HCT116 (cell line): ENCODE data around the gene NCLN. TPM values are rescaled to one million over a fixed set of nuclear protein-coding genes. Genes with fewer than 3 reads are reported as not detected.

Experiments used
- ATAC-seq: fragments of 200-7000 bp; cut with Tn5 transposase; 2 replicates; pipeline ENCODE4 v1.9.1; 2020; ENCODE audit warnings: mild to moderate bottlenecking, moderate library complexity
- BruUV-seq: library from RNA; stranded (reverse); fragments of 400-500 nt; replicated peaks from 2 replicates; lab custom pipeline; 2021; lab: Mats Ljungman, UMichigan
- CTCF ChIA-PET: fragments of 300-600 bp; sonication (Branson Sonifier 250); formaldehyde crosslinking; loops from one replicate; lab custom pipeline; 2021; ENCODE audit warnings: antibody characterized with exemption; lab: Charles Lee
- POLR2A ChIA-PET: fragments of 300-600, 350-600 bp; sonication (Branson Sonifier 250); formaldehyde crosslinking; loops from one replicate; lab custom pipeline; 2021; ENCODE audit warnings: antibody characterized with exemption; lab: Charles Lee
- RAD21 ChIA-PET, 2 experiments: fragments of 300-600 bp; sonication (Branson Sonifier 250); formaldehyde crosslinking; loops; one replicate each; lab custom pipeline; 2023; ENCODE audit warnings: low total read pairs in 2 of 2; ENCODE audit not compliant: uncharacterized antibody in 2 of 2, unreplicated experiment in 2 of 2, low non-redundant PET in 1 of 2; lab: Charles Lee
- DNase-seq: peaks from one replicate; pipeline ENCODE4 v3.0.0-alpha.2; 2010; ENCODE audit warnings: low read depth, low spot score
- H2AFZ ChIP-seq: fragments of 200-600 bp; shearing (Covaris generic), sonication (generic); 2 replicates; pipeline ENCODE4 v1.6.1; 2017; ENCODE audit warnings: low read depth, mixed run types, mixed read lengths, antibody characterized with exemption, low read length; ENCODE audit not compliant: poor library complexity, severe bottlenecking
- H3K27ac ChIP-seq: 2 replicates; pipeline ENCODE4 v1.5.1; 2012; ENCODE audit warnings: low read depth, low read length
- H3K27me3 ChIP-seq: fragments of 200-600 bp; sonication (generic); 2 replicates; pipeline ENCODE4 v1.6.1; 2016; ENCODE audit warnings: mixed run types, low read length, mixed read lengths; ENCODE audit not compliant: insufficient read depth
- H3K36me3 ChIP-seq, 2 experiments: fragments of 200-500 bp in 1 of 2; fragments of 200-600 bp in 1 of 2; sonication (Bioruptor generic) in 1 of 2; sonication (generic) in 1 of 2; 2 replicates each; pipeline versions ENCODE4 v1.5.1 to v1.6.1; 2014 to 2016; ENCODE audit warnings: low read length in 2 of 2, inconsistent platforms in 1 of 2, mixed read lengths in 1 of 2, mixed run types in 1 of 2; ENCODE audit not compliant: insufficient read depth in 2 of 2, control insufficient read depth in 1 of 2
- H3K4me1 ChIP-seq, 2 experiments: fragments of 200-600 bp in 1 of 2; sonication (generic) in 1 of 2; 2 replicates each; pipeline versions ENCODE4 v1.5.1 to v1.6.1; 2012 to 2017; ENCODE audit warnings: low read length in 2 of 2, inconsistent platforms in 1 of 2, mild to moderate bottlenecking in 1 of 2, mixed read lengths in 1 of 2, mixed run types in 1 of 2, moderate library complexity in 1 of 2; ENCODE audit not compliant: insufficient read depth in 2 of 2, control insufficient read depth in 1 of 2
- H3K4me2 ChIP-seq: fragments of 200-600 bp; sonication (generic); 2 replicates; pipeline ENCODE4 v1.6.1; 2017; ENCODE audit warnings: mixed run types, low read length, mixed read lengths
- H3K4me3 ChIP-seq, 2 experiments: fragments of 200-600 bp in 1 of 2; sonication (generic) in 1 of 2; replicated peaks in 1 of 2; 2 replicates each; pipeline ENCODE4 v1.5.1; 2011 to 2016; ENCODE audit warnings: low read length in 2 of 2, control low read depth in 1 of 2, low read depth in 1 of 2, mild to moderate bottlenecking in 1 of 2, mixed read lengths in 1 of 2, mixed run types in 1 of 2
- H3K79me2 ChIP-seq: fragments of 200-600 bp; sonication (generic); 2 replicates; pipeline ENCODE4 v1.6.1; 2017; ENCODE audit warnings: mild to moderate bottlenecking, mixed run types, low read length, moderate library complexity, mixed read lengths; ENCODE audit not compliant: insufficient read depth
- H3K9ac ChIP-seq: fragments of 200-600 bp; sonication (generic); 2 replicates; pipeline ENCODE4 v1.6.1; 2016; ENCODE audit warnings: low read length, mixed read lengths
- H3K9me2 ChIP-seq: fragments of 200-600 bp; sonication (generic), shearing (Covaris generic); 2 replicates; pipeline ENCODE4 v1.6.1; 2017; ENCODE audit warnings: mixed run types, mild to moderate bottlenecking, moderate library complexity; ENCODE audit not compliant: insufficient read depth
- H3K9me3 ChIP-seq, 2 experiments: fragments of 200-500 bp in 1 of 2; fragments of 200-600 bp in 1 of 2; sonication (Bioruptor generic) in 1 of 2; sonication (generic) in 1 of 2; 2 replicates each; pipeline ENCODE4 v1.6.1; 2014 to 2017; ENCODE audit warnings: low read length in 2 of 2, mixed read lengths in 2 of 2, inconsistent platforms in 1 of 2, low read depth in 1 of 2, mild to moderate bottlenecking in 1 of 2, mixed run types in 1 of 2, moderate library complexity in 1 of 2; ENCODE audit not compliant: control insufficient read depth in 1 of 2, insufficient read depth in 1 of 2
- H4K20me1 ChIP-seq: fragments of 200-600 bp; sonication (generic), shearing (Covaris generic); 2 replicates; pipeline ENCODE4 v1.6.1; 2017; ENCODE audit warnings: mixed run types, mild to moderate bottlenecking, moderate library complexity; ENCODE audit not compliant: insufficient read depth
- CBX3 ChIP-seq: IDR thresholded peaks from 2 replicates; pipeline ENCODE4 v1.6.1; 2012; ENCODE audit warnings: low read depth
- CEBPB ChIP-seq: IDR thresholded peaks from 2 replicates; pipeline ENCODE4 v1.6.1; 2012; ENCODE audit warnings: low read depth
- ELF1 ChIP-seq: IDR thresholded peaks from 2 replicates; pipeline ENCODE4 v1.6.1; 2012; ENCODE audit warnings: low read depth, borderline replicate concordance
- EZH2 ChIP-seq: fragments of 200-600 bp; sonication (generic); IDR thresholded peaks from 2 replicates; pipeline ENCODE4 v1.6.1; 2017; ENCODE audit warnings: antibody characterized with exemption, mixed run types
- JUND ChIP-seq: IDR thresholded peaks from 2 replicates; pipeline ENCODE4 v1.6.1; 2012
- POLR2AphosphoS5 ChIP-seq: IDR thresholded peaks from 2 replicates; pipeline ENCODE4 v1.6.1; 2011; ENCODE audit warnings: mild to moderate bottlenecking, low read depth, low read length, moderate library complexity
- SRF ChIP-seq: IDR thresholded peaks from 2 replicates; pipeline ENCODE4 v1.6.1; 2012; ENCODE audit warnings: low read depth
- YY1 ChIP-seq: IDR thresholded peaks from 2 replicates; pipeline ENCODE4 v1.6.1; 2011; ENCODE audit warnings: low read length, low read depth, moderate library complexity, mild to moderate bottlenecking; ENCODE audit not compliant: insufficient replicate concordance; ENCODE audit errors: extremely low read depth
- ZFX ChIP-seq: fragments of 450-650 bp; IDR thresholded peaks from 2 replicates; pipeline ENCODE4 v1.6.1; 2017
- ZNF274 ChIP-seq: fragments of 200-500 bp; sonication (Bioruptor generic); IDR thresholded peaks from 2 replicates; pipeline ENCODE4 v1.6.1; 2014; ENCODE audit warnings: mild to moderate bottlenecking, low read depth, low read length, inconsistent platforms
- intact Hi-C: fragments of 100-400 bp; cut with micrococcal nuclease; formaldehyde crosslinking; loops from 2 replicates; pipeline ENCODE4 v1.10.0; 2022
- total RNA-seq: library from RNA; stranded (reverse); gene quantifications from one replicate; pipeline ENCODE4 v1.2.1, GENCODE V29; 2021; ENCODE audit not compliant: unreplicated experiment
- TF ChIP-seq, protein P1 (sequence below): IDR thresholded peaks from 2 replicates; pipeline ENCODE4 v1.6.1; 2012
- TF ChIP-seq, protein P2 (sequence below), 3 experiments: fragments of 200-600 bp in 1 of 3; sonication (generic) in 1 of 3; IDR thresholded peaks in 2 of 3; conservative IDR thresholded peaks in 1 of 3; 2 replicates each; pipeline ENCODE4 v1.5.1; 2012 to 2017; ENCODE audit warnings: low read depth in 2 of 3, low read length in 2 of 3, antibody characterized with exemption in 1 of 3, borderline replicate concordance in 1 of 3, control low read depth in 1 of 3, mild to moderate bottlenecking in 1 of 3, mixed read lengths in 1 of 3, mixed run types in 1 of 3, moderate library complexity in 1 of 3; ENCODE audit not compliant: insufficient read depth in 1 of 3
- TF ChIP-seq, protein P3 (sequence below): IDR thresholded peaks from 2 replicates; pipeline ENCODE4 v1.6.1; 2012; ENCODE audit warnings: low read depth

NCLN gene
- total RNA-seq, 1 experiment from 2014 or later: 119 TPM

DNA sequence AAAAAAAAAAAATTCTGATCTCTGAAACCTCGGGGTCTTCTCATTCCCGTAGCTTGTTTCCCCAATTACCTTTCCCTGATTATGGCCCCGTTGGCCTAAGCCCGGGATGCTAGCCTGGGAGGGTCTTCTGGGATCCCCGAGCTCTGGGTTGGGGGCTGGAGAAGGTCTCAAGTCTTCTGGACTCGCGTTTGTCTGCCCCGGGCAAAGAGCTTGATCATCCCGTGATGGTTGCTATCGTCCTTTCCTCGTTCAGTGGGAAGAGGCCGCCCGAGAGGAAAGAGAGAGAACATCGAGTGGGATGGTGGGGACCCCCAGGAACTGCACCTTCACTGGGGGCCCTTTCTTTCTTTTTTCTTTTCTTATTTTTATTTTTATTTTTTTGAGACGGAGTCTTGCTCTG, 47.5 kb upstream of the NCLN start:
- H2AFZ ChIP-seq: no peak overlapping the region
- no peaks in the 10 kb centered on the region for H3K9me2 ChIP-seq
- TF ChIP-seq, protein P1, sequence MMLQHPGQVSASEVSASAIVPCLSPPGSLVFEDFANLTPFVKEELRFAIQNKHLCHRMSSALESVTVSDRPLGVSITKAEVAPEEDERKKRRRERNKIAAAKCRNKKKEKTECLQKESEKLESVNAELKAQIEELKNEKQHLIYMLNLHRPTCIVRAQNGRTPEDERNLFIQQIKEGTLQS: no peak
- TF ChIP-seq, protein P2, sequence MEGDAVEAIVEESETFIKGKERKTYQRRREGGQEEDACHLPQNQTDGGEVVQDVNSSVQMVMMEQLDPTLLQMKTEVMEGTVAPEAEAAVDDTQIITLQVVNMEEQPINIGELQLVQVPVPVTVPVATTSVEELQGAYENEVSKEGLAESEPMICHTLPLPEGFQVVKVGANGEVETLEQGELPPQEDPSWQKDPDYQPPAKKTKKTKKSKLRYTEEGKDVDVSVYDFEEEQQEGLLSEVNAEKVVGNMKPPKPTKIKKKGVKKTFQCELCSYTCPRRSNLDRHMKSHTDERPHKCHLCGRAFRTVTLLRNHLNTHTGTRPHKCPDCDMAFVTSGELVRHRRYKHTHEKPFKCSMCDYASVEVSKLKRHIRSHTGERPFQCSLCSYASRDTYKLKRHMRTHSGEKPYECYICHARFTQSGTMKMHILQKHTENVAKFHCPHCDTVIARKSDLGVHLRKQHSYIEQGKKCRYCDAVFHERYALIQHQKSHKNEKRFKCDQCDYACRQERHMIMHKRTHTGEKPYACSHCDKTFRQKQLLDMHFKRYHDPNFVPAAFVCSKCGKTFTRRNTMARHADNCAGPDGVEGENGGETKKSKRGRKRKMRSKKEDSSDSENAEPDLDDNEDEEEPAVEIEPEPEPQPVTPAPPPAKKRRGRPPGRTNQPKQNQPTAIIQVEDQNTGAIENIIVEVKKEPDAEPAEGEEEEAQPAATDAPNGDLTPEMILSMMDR (IDR thresholded peaks at IDR 0.05 in 2 of 3, conservative IDR thresholded peaks at IDR 0.05 in 1 of 3; ENCODE audit: borderline replicate concordance in 1 of 3, insufficient read depth in 1 of 3, low read depth in 2 of 3, low read length in 2 of 3): no peak
- TF ChIP-seq, protein P3, sequence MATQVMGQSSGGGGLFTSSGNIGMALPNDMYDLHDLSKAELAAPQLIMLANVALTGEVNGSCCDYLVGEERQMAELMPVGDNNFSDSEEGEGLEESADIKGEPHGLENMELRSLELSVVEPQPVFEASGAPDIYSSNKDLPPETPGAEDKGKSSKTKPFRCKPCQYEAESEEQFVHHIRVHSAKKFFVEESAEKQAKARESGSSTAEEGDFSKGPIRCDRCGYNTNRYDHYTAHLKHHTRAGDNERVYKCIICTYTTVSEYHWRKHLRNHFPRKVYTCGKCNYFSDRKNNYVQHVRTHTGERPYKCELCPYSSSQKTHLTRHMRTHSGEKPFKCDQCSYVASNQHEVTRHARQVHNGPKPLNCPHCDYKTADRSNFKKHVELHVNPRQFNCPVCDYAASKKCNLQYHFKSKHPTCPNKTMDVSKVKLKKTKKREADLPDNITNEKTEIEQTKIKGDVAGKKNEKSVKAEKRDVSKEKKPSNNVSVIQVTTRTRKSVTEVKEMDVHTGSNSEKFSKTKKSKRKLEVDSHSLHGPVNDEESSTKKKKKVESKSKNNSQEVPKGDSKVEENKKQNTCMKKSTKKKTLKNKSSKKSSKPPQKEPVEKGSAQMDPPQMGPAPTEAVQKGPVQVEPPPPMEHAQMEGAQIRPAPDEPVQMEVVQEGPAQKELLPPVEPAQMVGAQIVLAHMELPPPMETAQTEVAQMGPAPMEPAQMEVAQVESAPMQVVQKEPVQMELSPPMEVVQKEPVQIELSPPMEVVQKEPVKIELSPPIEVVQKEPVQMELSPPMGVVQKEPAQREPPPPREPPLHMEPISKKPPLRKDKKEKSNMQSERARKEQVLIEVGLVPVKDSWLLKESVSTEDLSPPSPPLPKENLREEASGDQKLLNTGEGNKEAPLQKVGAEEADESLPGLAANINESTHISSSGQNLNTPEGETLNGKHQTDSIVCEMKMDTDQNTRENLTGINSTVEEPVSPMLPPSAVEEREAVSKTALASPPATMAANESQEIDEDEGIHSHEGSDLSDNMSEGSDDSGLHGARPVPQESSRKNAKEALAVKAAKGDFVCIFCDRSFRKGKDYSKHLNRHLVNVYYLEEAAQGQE: no peak
- TF ChIP-seq SRF (no peak), YY1 (no peak), ZFX (no peak), ZNF274 (no peak), CBX3 (no peak), CEBPB (no peak), JUND (no peak), EZH2 (no peak), ELF1 (no peak), POLR2AphosphoS5 (no peak)
- ATAC-seq: no peak
- ChIA-PET RAD21 (no interaction called here), POLR2A (no interaction called here), CTCF (interaction anchor here (8.1 kb wide), 1 partner anchor 10 kb away, joined by 45 read pairs; no protein-coding TSS in a partner anchor)
- H3K27ac ChIP-seq: no peak overlapping the region
- H3K4me1 ChIP-seq: peaks cover 12 to 18% of the 10 kb centered on the region in 2 experiments
- no peak overlapping the region for H3K4me3 ChIP-seq
- no peaks in the 10 kb centered on the region for H3K9me3 ChIP-seq
- no peaks in the 10 kb centered on the region for H3K36me3 ChIP-seq
- no peaks in the 10 kb centered on the region for H3K79me2 ChIP-seq
- DNase-seq: no peak
- no TSS peak for BruUV-seq
- intact Hi-C loops: no loop called here
- H3K9ac ChIP-seq: no peak overlapping the region
- no peaks in the 10 kb centered on the region for H4K20me1 ChIP-seq
- H3K27me3 ChIP-seq: no peaks in the 10 kb centered on the region
- no peak overlapping the region for H3K4me2 ChIP-seq
